ENCODE results near the gene PACSIN3. TPM values are rescaled to one million over a fixed set of nuclear protein-coding genes. Genes with fewer than 3 reads are reported as not detected.

The PACSIN3 gene
- total and polyA plus RNA-seq, 2 of the 13 experiments (the other 11 are each of a cell fraction or from before 2014, with no cell fraction given): 47.9 to 93.3 TPM

DNA sequence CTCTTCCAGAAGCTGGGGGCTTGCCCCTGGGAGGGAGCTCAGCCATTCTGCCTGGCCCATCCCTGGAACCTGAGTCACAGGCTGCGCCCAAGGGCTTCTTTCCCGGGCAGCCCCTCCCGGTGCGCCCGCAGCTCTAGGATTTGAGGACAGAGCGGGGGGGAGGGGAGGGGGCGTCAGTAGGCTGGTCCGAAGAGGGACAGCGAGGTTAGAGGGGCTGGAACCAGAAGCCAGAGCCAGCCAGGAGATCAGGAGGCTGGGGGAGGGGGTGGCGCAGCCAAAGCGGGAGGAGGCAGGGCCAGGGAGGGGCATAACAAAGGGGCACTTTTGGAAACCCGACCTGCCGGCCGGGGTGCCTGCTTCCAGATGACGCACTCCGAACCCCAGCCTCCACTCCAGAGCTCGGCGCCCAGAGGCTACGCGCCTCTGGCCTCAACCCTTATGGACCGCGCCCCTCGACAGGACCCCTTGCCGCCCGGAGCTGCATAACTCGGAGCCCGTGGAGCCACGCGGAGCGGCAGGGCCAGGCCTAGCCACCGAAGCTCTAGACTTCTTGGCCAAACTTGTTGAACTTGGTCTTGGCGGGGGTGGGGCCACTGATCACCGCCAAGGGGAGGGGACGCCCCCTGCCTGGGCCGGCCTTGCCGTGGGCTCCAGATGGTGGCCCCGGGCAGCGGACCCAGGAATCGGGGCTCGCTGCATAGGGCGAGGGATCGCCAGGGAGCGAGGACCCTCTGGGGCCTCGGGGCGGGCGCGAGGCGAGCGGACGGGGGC, 744 bp downstream of the PACSIN3 start (continued):
- TF ChIP-seq, protein P1, sequence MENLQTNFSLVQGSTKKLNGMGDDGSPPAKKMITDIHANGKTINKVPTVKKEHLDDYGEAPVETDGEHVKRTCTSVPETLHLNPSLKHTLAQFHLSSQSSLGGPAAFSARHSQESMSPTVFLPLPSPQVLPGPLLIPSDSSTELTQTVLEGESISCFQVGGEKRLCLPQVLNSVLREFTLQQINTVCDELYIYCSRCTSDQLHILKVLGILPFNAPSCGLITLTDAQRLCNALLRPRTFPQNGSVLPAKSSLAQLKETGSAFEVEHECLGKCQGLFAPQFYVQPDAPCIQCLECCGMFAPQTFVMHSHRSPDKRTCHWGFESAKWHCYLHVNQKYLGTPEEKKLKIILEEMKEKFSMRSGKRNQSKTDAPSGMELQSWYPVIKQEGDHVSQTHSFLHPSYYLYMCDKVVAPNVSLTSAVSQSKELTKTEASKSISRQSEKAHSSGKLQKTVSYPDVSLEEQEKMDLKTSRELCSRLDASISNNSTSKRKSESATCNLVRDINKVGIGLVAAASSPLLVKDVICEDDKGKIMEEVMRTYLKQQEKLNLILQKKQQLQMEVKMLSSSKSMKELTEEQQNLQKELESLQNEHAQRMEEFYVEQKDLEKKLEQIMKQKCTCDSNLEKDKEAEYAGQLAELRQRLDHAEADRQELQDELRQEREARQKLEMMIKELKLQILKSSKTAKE (CRISPR knock-in tag; IDR thresholded peaks at IDR 0.05; ENCODE audit: borderline replicate concordance): no peak; the same call in 1 of the 2 replicates
- TF ChIP-seq, protein P2, sequence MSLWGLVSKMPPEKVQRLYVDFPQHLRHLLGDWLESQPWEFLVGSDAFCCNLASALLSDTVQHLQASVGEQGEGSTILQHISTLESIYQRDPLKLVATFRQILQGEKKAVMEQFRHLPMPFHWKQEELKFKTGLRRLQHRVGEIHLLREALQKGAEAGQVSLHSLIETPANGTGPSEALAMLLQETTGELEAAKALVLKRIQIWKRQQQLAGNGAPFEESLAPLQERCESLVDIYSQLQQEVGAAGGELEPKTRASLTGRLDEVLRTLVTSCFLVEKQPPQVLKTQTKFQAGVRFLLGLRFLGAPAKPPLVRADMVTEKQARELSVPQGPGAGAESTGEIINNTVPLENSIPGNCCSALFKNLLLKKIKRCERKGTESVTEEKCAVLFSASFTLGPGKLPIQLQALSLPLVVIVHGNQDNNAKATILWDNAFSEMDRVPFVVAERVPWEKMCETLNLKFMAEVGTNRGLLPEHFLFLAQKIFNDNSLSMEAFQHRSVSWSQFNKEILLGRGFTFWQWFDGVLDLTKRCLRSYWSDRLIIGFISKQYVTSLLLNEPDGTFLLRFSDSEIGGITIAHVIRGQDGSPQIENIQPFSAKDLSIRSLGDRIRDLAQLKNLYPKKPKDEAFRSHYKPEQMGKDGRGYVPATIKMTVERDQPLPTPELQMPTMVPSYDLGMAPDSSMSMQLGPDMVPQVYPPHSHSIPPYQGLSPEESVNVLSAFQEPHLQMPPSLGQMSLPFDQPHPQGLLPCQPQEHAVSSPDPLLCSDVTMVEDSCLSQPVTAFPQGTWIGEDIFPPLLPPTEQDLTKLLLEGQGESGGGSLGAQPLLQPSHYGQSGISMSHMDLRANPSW (CRISPR knock-in tag; IDR thresholded peaks at IDR 0.05; ENCODE audit: borderline replicate concordance): no peak
- TF ChIP-seq, protein P3, sequence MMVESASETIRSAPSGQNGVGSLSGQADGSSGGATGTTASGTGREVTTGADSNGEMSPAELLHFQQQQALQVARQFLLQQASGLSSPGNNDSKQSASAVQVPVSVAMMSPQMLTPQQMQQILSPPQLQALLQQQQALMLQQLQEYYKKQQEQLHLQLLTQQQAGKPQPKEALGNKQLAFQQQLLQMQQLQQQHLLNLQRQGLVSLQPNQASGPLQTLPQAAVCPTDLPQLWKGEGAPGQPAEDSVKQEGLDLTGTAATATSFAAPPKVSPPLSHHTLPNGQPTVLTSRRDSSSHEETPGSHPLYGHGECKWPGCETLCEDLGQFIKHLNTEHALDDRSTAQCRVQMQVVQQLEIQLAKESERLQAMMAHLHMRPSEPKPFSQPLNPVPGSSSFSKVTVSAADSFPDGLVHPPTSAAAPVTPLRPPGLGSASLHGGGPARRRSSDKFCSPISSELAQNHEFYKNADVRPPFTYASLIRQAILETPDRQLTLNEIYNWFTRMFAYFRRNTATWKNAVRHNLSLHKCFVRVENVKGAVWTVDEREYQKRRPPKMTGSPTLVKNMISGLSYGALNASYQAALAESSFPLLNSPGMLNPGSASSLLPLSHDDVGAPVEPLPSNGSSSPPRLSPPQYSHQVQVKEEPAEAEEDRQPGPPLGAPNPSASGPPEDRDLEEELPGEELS (CRISPR knock-in tag; IDR thresholded peaks at IDR 0.05): 0 out of 2 replicates have a peak, but pooled peaks have one; percentile 10
- TF ChIP-seq ZNF607 (CRISPR knock-in tag; IDR thresholded peaks at IDR 0.05; ENCODE audit: borderline replicate concordance): peak; percentile 73; the same call in 1 of the 2 replicates
- TF ChIP-seq MED1 (CRISPR knock-in tag; IDR thresholded peaks at IDR 0.05): peak; percentile 52; the same call in 1 of the 2 replicates
- no peak for TF ChIP-seq HIVEP1 (CRISPR knock-in tag; IDR thresholded peaks at IDR 0.05)
- no peak for TF ChIP-seq THYN1 (CRISPR knock-in tag; IDR thresholded peaks at IDR 0.05; ENCODE audit: borderline replicate concordance, low read depth)
- TF ChIP-seq, protein P4, sequence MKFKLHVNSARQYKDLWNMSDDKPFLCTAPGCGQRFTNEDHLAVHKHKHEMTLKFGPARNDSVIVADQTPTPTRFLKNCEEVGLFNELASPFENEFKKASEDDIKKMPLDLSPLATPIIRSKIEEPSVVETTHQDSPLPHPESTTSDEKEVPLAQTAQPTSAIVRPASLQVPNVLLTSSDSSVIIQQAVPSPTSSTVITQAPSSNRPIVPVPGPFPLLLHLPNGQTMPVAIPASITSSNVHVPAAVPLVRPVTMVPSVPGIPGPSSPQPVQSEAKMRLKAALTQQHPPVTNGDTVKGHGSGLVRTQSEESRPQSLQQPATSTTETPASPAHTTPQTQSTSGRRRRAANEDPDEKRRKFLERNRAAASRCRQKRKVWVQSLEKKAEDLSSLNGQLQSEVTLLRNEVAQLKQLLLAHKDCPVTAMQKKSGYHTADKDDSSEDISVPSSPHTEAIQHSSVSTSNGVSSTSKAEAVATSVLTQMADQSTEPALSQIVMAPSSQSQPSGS (CRISPR knock-in tag; IDR thresholded peaks at IDR 0.05): peak; percentile 32
- TF ChIP-seq DR1 (CRISPR knock-in tag; IDR thresholded peaks at IDR 0.05): no peak
- TF ChIP-seq, protein P5, sequence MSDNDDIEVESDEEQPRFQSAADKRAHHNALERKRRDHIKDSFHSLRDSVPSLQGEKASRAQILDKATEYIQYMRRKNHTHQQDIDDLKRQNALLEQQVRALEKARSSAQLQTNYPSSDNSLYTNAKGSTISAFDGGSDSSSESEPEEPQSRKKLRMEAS (IDR thresholded peaks at IDR 0.05): peak; percentile 70
- TF ChIP-seq RARA (CRISPR knock-in tag; IDR thresholded peaks at IDR 0.05): no peak
- TF ChIP-seq ARNTL (CRISPR knock-in tag; IDR thresholded peaks at IDR 0.05): no peak
- no peak for TF ChIP-seq ZNF251 (CRISPR knock-in tag; IDR thresholded peaks at IDR 0.05)
- peak; percentile 74; the same call in 1 of the 2 replicates for TF ChIP-seq HES4 (CRISPR knock-in tag; IDR thresholded peaks at IDR 0.05; ENCODE audit: borderline replicate concordance)
- TF ChIP-seq, protein P6, sequence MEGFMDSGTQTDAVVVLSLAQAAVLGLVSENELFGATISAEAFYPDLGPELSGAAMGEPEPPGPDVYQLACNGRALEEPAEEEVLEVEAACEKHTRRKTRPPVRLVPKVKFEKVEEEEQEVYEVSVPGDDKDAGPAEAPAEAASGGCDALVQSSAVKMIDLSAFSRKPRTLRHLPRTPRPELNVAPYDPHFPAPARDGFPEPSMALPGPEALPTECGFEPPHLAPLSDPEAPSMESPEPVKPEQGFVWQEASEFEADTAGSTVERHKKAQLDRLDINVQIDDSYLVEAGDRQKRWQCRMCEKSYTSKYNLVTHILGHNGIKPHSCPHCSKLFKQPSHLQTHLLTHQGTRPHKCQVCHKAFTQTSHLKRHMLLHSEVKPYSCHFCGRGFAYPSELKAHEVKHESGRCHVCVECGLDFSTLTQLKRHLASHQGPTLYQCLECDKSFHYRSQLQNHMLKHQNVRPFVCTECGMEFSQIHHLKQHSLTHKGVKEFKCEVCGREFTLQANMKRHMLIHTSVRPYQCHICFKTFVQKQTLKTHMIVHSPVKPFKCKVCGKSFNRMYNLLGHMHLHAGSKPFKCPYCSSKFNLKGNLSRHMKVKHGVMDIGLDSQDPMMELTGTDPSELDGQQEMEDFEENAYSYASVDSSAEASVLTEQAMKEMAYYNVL (CRISPR knock-in tag; IDR thresholded peaks at IDR 0.05; ENCODE audit: borderline replicate concordance): no peak
- peak; percentile 84 for TF ChIP-seq ZNF350 (CRISPR knock-in tag; IDR thresholded peaks at IDR 0.05; ENCODE audit: borderline replicate concordance, low read depth)
- no peak for TF ChIP-seq SP140L (CRISPR knock-in tag; IDR thresholded peaks at IDR 0.05; ENCODE audit: borderline replicate concordance)
